Measurements from ENCODE around the gene CACNA1D.

- TF ChIP-seq CTCF (IDR thresholded peaks at IDR 0.05) (no peak), POLR2A (IDR thresholded peaks at IDR 0.05) (no peak)
Observed at GRCh38 chr3:53705774-53706173, 211.4 kb downstream of the CACNA1D start.
